CD4-positive, alpha-beta T cell treated with Interleukin-17A for 4 hours (primary cell): ENCODE measurements around the gene GPRC5A.
A peak's percentile ranks its signal among the peaks of the same experiment; 100 is the strongest.

Source experiments
- DNase-seq: peaks from one replicate; pipeline ENCODE4 v3.0.0-alpha.2; 2020; ENCODE audit warnings: mixed read lengths

The GPRC5A gene

GRCh38 chr12:12912711-12913110 lies 21.3 kb downstream of the GPRC5A start:
- no peak for DNase-seq

- DNase-seq: no peak
Measured at GRCh38 chr12:12915656-12916055, 24.3 kb downstream of the GPRC5A start.

GRCh38 chr12:12916135-12916944 lies 25.0 kb downstream of the GPRC5A start:
- peak; percentile 86 for DNase-seq

- no peak for DNase-seq
Measured at GRCh38 chr12:12917517-12917916, 26.2 kb downstream of the GPRC5A start.

GRCh38 chr12:12918781-12919389 lies 27.5 kb downstream of the GPRC5A start:
- DNase-seq: no peak

- DNase-seq: no peak
Measured at GRCh38 chr12:12919666-12920435, 28.5 kb downstream of the GPRC5A start.

GRCh38 chr12:12922191-12922616 lies 30.8 kb downstream of the GPRC5A start:
- no peak for DNase-seq

GRCh38 chr12:12922978-12923377 lies 31.6 kb downstream of the GPRC5A start:
- no peak for DNase-seq

GRCh38 chr12:12924169-12924568 lies 32.8 kb downstream of the GPRC5A start:
- no peak for DNase-seq

- no peak for DNase-seq
Measured at GRCh38 chr12:12925388-12925787, 34.0 kb downstream of the GPRC5A start.

GRCh38 chr12:12926571-12927071 lies 35.3 kb downstream of the GPRC5A start:
- no peak for DNase-seq

GRCh38 chr12:12927211-12928079 lies 36.1 kb downstream of the GPRC5A start:
- DNase-seq: peak; percentile 66

- no peak for DNase-seq
Measured at GRCh38 chr12:12929696-12930095, 38.3 kb downstream of the GPRC5A start.

- no peak for DNase-seq
Measured at GRCh38 chr12:12930633-12931219, 39.4 kb downstream of the GPRC5A start.

- DNase-seq: no peak
Measured at GRCh38 chr12:12933742-12934141, 42.4 kb downstream of the GPRC5A start.

GRCh38 chr12:12934556-12934955 lies 43.2 kb downstream of the GPRC5A start:
- no peak for DNase-seq

- no peak for DNase-seq
Measured at GRCh38 chr12:12936983-12937491, 45.7 kb downstream of the GPRC5A start.

GRCh38 chr12:12938541-12938940 lies 47.2 kb downstream of the GPRC5A start:
- no peak for DNase-seq

- DNase-seq: no peak
Measured at GRCh38 chr12:12939888-12940287, 48.5 kb downstream of the GPRC5A start.

- no peak for DNase-seq
Measured at GRCh38 chr12:12941450-12942350, 50.3 kb downstream of the GPRC5A start.
